CD14-positive monocyte (primary cell): Measurements from ENCODE around the gene PTPRD. TPM values are rescaled to one million over a fixed set of nuclear protein-coding genes. Genes with fewer than 3 reads are reported as not detected.

ENCODE experiments used
- DNase-seq, 3 donors: peaks; one replicate each; pipeline ENCODE4 v3.0.0-alpha.2; 2011 to 2022
- H2AFZ ChIP-seq: 2 replicates; pipeline ENCODE4 v1.6.0; 2012; ENCODE audit warnings: mild to moderate bottlenecking, low read depth, low read length, inconsistent platforms; ENCODE audit not compliant: insufficient read depth, poor library complexity, severe bottlenecking
- H3K27ac ChIP-seq, 2 donors: 1 replicate in 1 of 2; 2 replicates in 1 of 2; pipeline ENCODE4 v1.5.1; 2012 to 2013; ENCODE audit warnings: low read length in 2 of 2, control low read depth in 1 of 2, inconsistent platforms in 1 of 2, low read depth in 1 of 2, mild to moderate bottlenecking in 1 of 2
- H3K27me3 ChIP-seq, 2 donors: one replicate each; pipeline versions ENCODE4 v1.6.0 to v1.6.1; 2011 to 2013; ENCODE audit warnings: low read length in 2 of 2; ENCODE audit not compliant: control insufficient read depth in 2 of 2, insufficient read depth in 2 of 2
- H3K36me3 ChIP-seq, 2 donors: replicated peaks in 1 of 2; 1 replicate in 1 of 2; 2 replicates in 1 of 2; pipeline versions ENCODE4 v1.5.1 to v1.6.1; 2012 to 2013; ENCODE audit warnings: low read length in 2 of 2, control low read depth in 1 of 2, inconsistent platforms in 1 of 2, mild to moderate bottlenecking in 1 of 2; ENCODE audit not compliant: insufficient read depth in 2 of 2, control insufficient read depth in 1 of 2
- H3K4me1 ChIP-seq, 2 donors: 1 replicate in 1 of 2; 2 replicates in 1 of 2; pipeline versions ENCODE4 v1.5.1 to v1.6.1; 2012 to 2013; ENCODE audit warnings: low read length in 2 of 2, control low read depth in 1 of 2, inconsistent platforms in 1 of 2, mild to moderate bottlenecking in 1 of 2, moderate library complexity in 1 of 2; ENCODE audit not compliant: insufficient read depth in 2 of 2, control insufficient read depth in 1 of 2
- H3K4me2 ChIP-seq: replicated peaks from 2 replicates; pipeline ENCODE3; 2012; ENCODE audit warnings: low read length, moderate library complexity, mild to moderate bottlenecking; ENCODE audit not compliant: poor library complexity, severe bottlenecking; ENCODE audit errors: extremely low read depth
- H3K4me3 ChIP-seq, 3 experiments: fragments of 200-600 bp in 1 of 3; sonication (generic) in 1 of 3; replicated peaks in 1 of 3; 1 replicate in 2 of 3; 2 replicates in 1 of 3; pipeline ENCODE4 v1.5.1; 2011 to 2013; ENCODE audit warnings: low read length in 3 of 3, mild to moderate bottlenecking in 3 of 3, control low read depth in 2 of 3, low read depth in 2 of 3, inconsistent platforms in 1 of 3, moderate library complexity in 1 of 3
- H3K79me2 ChIP-seq: 2 replicates; pipeline ENCODE4 v1.6.0; 2012; ENCODE audit warnings: mild to moderate bottlenecking, control low read depth, inconsistent platforms, low read length, moderate library complexity; ENCODE audit not compliant: insufficient read depth
- H3K9ac ChIP-seq: 2 replicates; pipeline ENCODE4 v1.6.0; 2017; ENCODE audit warnings: low read length, mild to moderate bottlenecking; ENCODE audit not compliant: insufficient read depth, poor library complexity, severe bottlenecking
- H3K9me3 ChIP-seq, 2 donors: replicated peaks in 1 of 2; 1 replicate in 1 of 2; 2 replicates in 1 of 2; pipeline versions ENCODE4 v1.5.1 to v1.6.1; 2012 to 2013; ENCODE audit warnings: low read length in 2 of 2, control low read depth in 1 of 2; ENCODE audit not compliant: control insufficient read depth in 1 of 2, insufficient read depth in 1 of 2
- H4K20me1 ChIP-seq: 2 replicates; pipeline ENCODE4 v1.6.0; 2012; ENCODE audit warnings: mild to moderate bottlenecking, low read length, control low read depth, moderate library complexity; ENCODE audit not compliant: insufficient read depth
- H3K27ac Mint-ChIP-seq, 7 donors: one replicate each; pipeline ENCODE4 v1.8.0; 2020; ENCODE audit warnings: mild to moderate bottlenecking in 7 of 7, mixed read lengths in 7 of 7, moderate library complexity in 6 of 7, inconsistent platforms in 2 of 7
- H3K27me3 Mint-ChIP-seq, 3 donors: one replicate each; pipeline ENCODE4 v1.8.0; 2021 to 2022; ENCODE audit warnings: low read depth in 3 of 3, mild to moderate bottlenecking in 3 of 3, mixed read lengths in 3 of 3, moderate library complexity in 3 of 3, inconsistent platforms in 1 of 3
- H3K36me3 Mint-ChIP-seq, 2 donors: one replicate each; pipeline ENCODE4 v1.8.0; 2020; ENCODE audit warnings: mixed read lengths in 2 of 2, inconsistent platforms in 1 of 2, mild to moderate bottlenecking in 1 of 2
- H3K4me1 Mint-ChIP-seq: one replicate; pipeline ENCODE4 v1.8.0; 2020; ENCODE audit warnings: mild to moderate bottlenecking, mixed read lengths
- H3K4me3 Mint-ChIP-seq, 2 donors: one replicate each; pipeline ENCODE4 v1.8.0; 2020; ENCODE audit warnings: mild to moderate bottlenecking in 2 of 2, mixed read lengths in 2 of 2, moderate library complexity in 1 of 2
- H3K9me3 Mint-ChIP-seq, 7 donors: one replicate each; pipeline ENCODE4 v1.8.0; 2020 to 2022; ENCODE audit warnings: mixed read lengths in 7 of 7, mild to moderate bottlenecking in 6 of 7, moderate library complexity in 6 of 7, inconsistent platforms in 2 of 7
- WGBS: methylation state at CpG from one replicate; pipeline ENCODE4 v1.1.5; 2013; ENCODE audit warnings: missing lambda C conversion rate; ENCODE audit not compliant: insufficient coverage; 5-methylcytosine and 5-hydroxymethylcytosine counted together
- intact Hi-C, 2 donors: fragments of 100-400 bp; cut with micrococcal nuclease; formaldehyde crosslinking; loops; one replicate each; pipeline versions ENCODE4 v1.15.0 to v1.15.1; 2023
- polyA plus RNA-seq, 3 donors: library from polyadenylated mRNA; depleted of rRNA in 1 of 3; unstranded in 2 of 3; stranded (reverse) in 1 of 3; fragments of 300-500 nt in 2 of 3; fragments of >200 nt in 1 of 3; fragmentation: Illumina TruSeq in 2 of 3; gene quantifications; 1 replicate in 2 of 3; 2 replicates in 1 of 3; pipeline ENCODE4 v1.2.3, GENCODE V29; 2012 to 2021
- TF ChIP-seq, protein P1 (sequence below): fragments of 200-600 bp; IDR thresholded peaks from one replicate; pipeline ENCODE4 v1.8.0; 2022; ENCODE audit warnings: antibody characterized with exemption, mild to moderate bottlenecking

Gene PTPRD
- polyA plus RNA-seq, 3 donors: not detected

DNA sequence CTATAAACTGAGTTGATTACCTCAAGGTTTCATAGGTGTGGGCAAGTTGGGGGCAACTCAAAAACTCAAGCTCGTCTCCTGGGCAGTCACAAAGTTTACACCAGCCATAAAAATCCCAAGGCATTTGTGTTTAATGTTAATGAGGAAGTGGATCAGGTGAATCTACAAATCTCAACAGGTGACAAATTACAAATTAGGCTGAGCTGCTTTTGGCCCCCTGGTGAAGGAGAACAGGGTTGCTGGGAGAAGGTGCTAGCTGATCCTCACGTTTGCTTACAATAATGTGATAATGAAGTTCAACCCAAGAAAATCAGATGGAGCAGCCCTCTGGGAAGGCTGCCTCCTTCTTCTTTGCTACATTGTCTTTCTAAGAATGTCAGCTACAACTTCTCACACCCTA lies 2324.8 kb downstream of the PTPRD start:
- Mint-ChIP-seq H3K27ac (no peak overlapping the region), H3K4me3 (no peak overlapping the region), H3K27me3 (peaks cover 0 to 2% (median 0%) of the 10 kb centered on the region in 3 donors), H3K36me3 (no peaks in the 10 kb centered on the region), H3K9me3 (peaks cover 0 to 4% (median 3%) of the 10 kb centered on the region in 7 donors), H3K4me1 (peaks cover 8% of the 10 kb centered on the region)
- Histone ChIP-seq H3K36me3 (no peaks in the 10 kb centered on the region), H3K4me3 (no peak overlapping the region), H4K20me1 (no peaks in the 10 kb centered on the region), H2AFZ (no peak overlapping the region), H3K79me2 (no peaks in the 10 kb centered on the region), H3K9me3 (no peaks in the 10 kb centered on the region), H3K27ac (no peak overlapping the region), H3K9ac (no peak overlapping the region), H3K4me1 (no peaks in the 10 kb centered on the region), H3K27me3 (no peaks in the 10 kb centered on the region), H3K4me2 (no peak overlapping the region)
- DNase-seq: no peak
- intact Hi-C loops: no loop called here
- TF ChIP-seq, protein P1, sequence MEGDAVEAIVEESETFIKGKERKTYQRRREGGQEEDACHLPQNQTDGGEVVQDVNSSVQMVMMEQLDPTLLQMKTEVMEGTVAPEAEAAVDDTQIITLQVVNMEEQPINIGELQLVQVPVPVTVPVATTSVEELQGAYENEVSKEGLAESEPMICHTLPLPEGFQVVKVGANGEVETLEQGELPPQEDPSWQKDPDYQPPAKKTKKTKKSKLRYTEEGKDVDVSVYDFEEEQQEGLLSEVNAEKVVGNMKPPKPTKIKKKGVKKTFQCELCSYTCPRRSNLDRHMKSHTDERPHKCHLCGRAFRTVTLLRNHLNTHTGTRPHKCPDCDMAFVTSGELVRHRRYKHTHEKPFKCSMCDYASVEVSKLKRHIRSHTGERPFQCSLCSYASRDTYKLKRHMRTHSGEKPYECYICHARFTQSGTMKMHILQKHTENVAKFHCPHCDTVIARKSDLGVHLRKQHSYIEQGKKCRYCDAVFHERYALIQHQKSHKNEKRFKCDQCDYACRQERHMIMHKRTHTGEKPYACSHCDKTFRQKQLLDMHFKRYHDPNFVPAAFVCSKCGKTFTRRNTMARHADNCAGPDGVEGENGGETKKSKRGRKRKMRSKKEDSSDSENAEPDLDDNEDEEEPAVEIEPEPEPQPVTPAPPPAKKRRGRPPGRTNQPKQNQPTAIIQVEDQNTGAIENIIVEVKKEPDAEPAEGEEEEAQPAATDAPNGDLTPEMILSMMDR: no peak
- 60% methylated on average over 1 of the region's 2 CpGs for WGBS

DNA sequence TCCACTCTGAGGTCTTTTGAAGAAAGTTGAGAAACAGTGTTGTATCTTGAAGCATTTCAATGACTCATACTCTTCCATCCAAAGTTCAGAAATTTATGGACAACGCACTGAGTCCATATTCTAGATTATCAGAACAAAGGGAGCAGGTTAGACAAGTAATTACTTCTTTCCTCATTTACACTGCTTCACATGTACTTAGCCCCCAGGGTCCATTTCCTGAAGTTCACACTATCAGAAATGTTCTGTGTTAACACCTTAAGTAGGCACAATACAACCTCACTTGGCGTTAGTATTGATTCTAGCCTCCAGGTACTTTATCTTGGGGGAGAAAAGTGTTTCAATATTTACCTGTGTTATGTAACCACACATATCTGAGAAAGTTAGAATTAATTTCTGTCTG lies 2325.3 kb downstream of the PTPRD start:
- TF ChIP-seq, protein P1: no peak
- Mint-ChIP-seq H3K36me3 (no peaks in the 10 kb centered on the region), H3K9me3 (peaks cover 0 to 4% (median 1%) of the 10 kb centered on the region in 7 donors), H3K4me3 (no peak overlapping the region), H3K27ac (no peak overlapping the region), H3K4me1 (peaks cover 8% of the 10 kb centered on the region), H3K27me3 (peaks cover 0 to 2% (median 0%) of the 10 kb centered on the region in 3 donors)
- Histone ChIP-seq H2AFZ (no peak overlapping the region), H3K4me2 (no peak overlapping the region), H3K36me3 (no peaks in the 10 kb centered on the region), H3K27ac (no peak overlapping the region), H4K20me1 (no peaks in the 10 kb centered on the region), H3K9me3 (no peaks in the 10 kb centered on the region), H3K9ac (no peak overlapping the region), H3K79me2 (no peaks in the 10 kb centered on the region), H3K4me1 (no peaks in the 10 kb centered on the region), H3K4me3 (no peak overlapping the region), H3K27me3 (no peaks in the 10 kb centered on the region)
- no peak for DNase-seq
- intact Hi-C loops: no loop called here
- no CpG with 5 or more reads among the region's 2 CpGs for WGBS
